HG03280 (cell line): ENCODE measurements around the gene TMEM269.
"Not testable (repeated sequence)": the region's sequence is repeated elsewhere in the genome, so short reads cannot be mapped to it uniquely, and the experiment has no call there.

Experiments used
- ATAC-seq: cut with Tn5 transposase; IDR thresholded peaks from one replicate; pipeline ENCODE4 v1.9.1; 2021; ENCODE audit warnings: mild to moderate bottlenecking, moderate library complexity; ENCODE audit not compliant: unreplicated experiment

TMEM269 gene

GRCh38 chr1:42773420-42773819, 11.4 kb upstream of the TMEM269 start:
- no peak for ATAC-seq

- ATAC-seq, result no peak
These were observed 9.8 kb upstream of the TMEM269 start for GRCh38 chr1:42774928-42775526.

GRCh38 chr1:42776502-42776901, 8.3 kb upstream of the TMEM269 start:
- no peak for ATAC-seq

- ATAC-seq, result no peak
These were observed 6.9 kb upstream of the TMEM269 start for GRCh38 chr1:42777852-42778251.

GRCh38 chr1:42779725-42780124, 5.1 kb upstream of the TMEM269 start:
- ATAC-seq, result no peak

- ATAC-seq, result no peak
These were observed 4.6 kb upstream of the TMEM269 start for GRCh38 chr1:42780176-42780575.

- no peak for ATAC-seq
These were observed 1.7 kb upstream of the TMEM269 start for GRCh38 chr1:42783092-42783491.

GRCh38 chr1:42784547-42784945, 245 bp upstream of the TMEM269 start:
- ATAC-seq, result no peak

- ATAC-seq, result no peak
These were observed 1.3 kb downstream of the TMEM269 start for GRCh38 chr1:42786097-42786496.

- ATAC-seq, result no peak
These were observed 3.2 kb downstream of the TMEM269 start for GRCh38 chr1:42788021-42788420.

- no peak for ATAC-seq
These were observed 9.0 kb downstream of the TMEM269 start for GRCh38 chr1:42793824-42794223.

GRCh38 chr1:42797414-42797813, 12.6 kb downstream of the TMEM269 start:
- ATAC-seq, result no peak

- ATAC-seq, result no peak
These were observed 13.2 kb downstream of the TMEM269 start for GRCh38 chr1:42797979-42798378.

- ATAC-seq, result no peak
These were observed 17.2 kb downstream of the TMEM269 start for GRCh38 chr1:42801832-42802473.

GRCh38 chr1:42806171-42806570, 21.4 kb downstream of the TMEM269 start:
- ATAC-seq, result no peak

GRCh38 chr1:42806593-42806992, 21.8 kb downstream of the TMEM269 start:
- no peak for ATAC-seq

GRCh38 chr1:42807056-42807668, 22.4 kb downstream of the TMEM269 start:
- no peak for ATAC-seq

- not testable (repeated sequence) for ATAC-seq
These were observed 30.0 kb downstream of the TMEM269 start for GRCh38 chr1:42814815-42815214.

- ATAC-seq, result no peak
These were observed 31.3 kb downstream of the TMEM269 start for GRCh38 chr1:42815941-42816584.

GRCh38 chr1:42816585-42817439, 32.0 kb downstream of the TMEM269 start, which contains the start of the genes ERMAP and SVBP:
TSS of gene ERMAP (plus strand) at chr1:42817122. CDS start at chr1:42830449, 13,327 bp downstream.
TSS of gene SVBP (minus strand) at chr1:42817397. CDS start at chr1:42816544, 853 bp downstream.
- peak; percentile 87 for ATAC-seq

GRCh38 chr1:42817440-42817767, 32.6 kb downstream of the TMEM269 start:
- no peak for ATAC-seq
